ENCODE measurements around the gene S100A5.

The S100A5 gene

GRCh38 chr1:153503766-153504165 lies 37.0 kb downstream of the S100A5 start:
- DNase-seq: no peak

GRCh38 chr1:153498746-153499145 lies 42.0 kb downstream of the S100A5 start:
- no peak for DNase-seq

- no peak for DNase-seq
These were observed 45.2 kb downstream of the S100A5 start for GRCh38 chr1:153495536-153495935.

- peak; percentile 19 for DNase-seq
These were observed 45.7 kb downstream of the S100A5 start for GRCh38 chr1:153494976-153495535.

- no peak for DNase-seq
These were observed 47.3 kb downstream of the S100A5 start for GRCh38 chr1:153493343-153493960.

- DNase-seq: no peak
These were observed 50.3 kb downstream of the S100A5 start for GRCh38 chr1:153490272-153491051.

- no peak for DNase-seq
These were observed 52.0 kb downstream of the S100A5 start for GRCh38 chr1:153488731-153489130.

- no peak for DNase-seq
These were observed 53.0 kb downstream of the S100A5 start for GRCh38 chr1:153487707-153488106.

Data from DMS79 (cell line).